Measurements from ENCODE around the gene TST.

GRCh38 chr22:37032134-37032534 is 12.9 kb upstream of the TST start:
- TF ChIP-seq EZH2 (IDR thresholded peaks at IDR 0.05; ENCODE audit: insufficient read depth, poor library complexity, severe bottlenecking) = no peak
- no peak for TF ChIP-seq EZH2phosphoT487 (IDR thresholded peaks at IDR 0.05; ENCODE audit: insufficient read depth, low read depth)
